ENCODE measurements around the gene IFI27L2.

The IFI27L2 gene

GRCh38 chr14:94102768-94103482, 26.5 kb downstream of the IFI27L2 start:
- no peak for TF ChIP-seq CTCF (IDR thresholded peaks at IDR 0.05; ENCODE audit: extremely low read depth, insufficient read depth, missing control alignments)
- DNase-seq (ENCODE audit: low spot score): no peak
- in situ Hi-C loops (cut with MboI; ENCODE audit: low pct_unique_long_range_greater_than_20kb, low sequenced_read_pairs, unreplicated experiment): no loop called here

- in situ Hi-C loops (cut with MboI; ENCODE audit: low pct_unique_long_range_greater_than_20kb, low sequenced_read_pairs, unreplicated experiment): no loop called here
- no peak for DNase-seq (ENCODE audit: low spot score)
- no peak for TF ChIP-seq CTCF (IDR thresholded peaks at IDR 0.05; ENCODE audit: extremely low read depth, insufficient read depth, missing control alignments)
These were observed 27.7 kb downstream of the IFI27L2 start for GRCh38 chr14:94101748-94102147.

- DNase-seq (ENCODE audit: low spot score): no peak
- in situ Hi-C loops (cut with MboI; ENCODE audit: low pct_unique_long_range_greater_than_20kb, low sequenced_read_pairs, unreplicated experiment): no loop called here
- TF ChIP-seq CTCF (IDR thresholded peaks at IDR 0.05; ENCODE audit: extremely low read depth, insufficient read depth, missing control alignments): no peak
These were observed 28.6 kb downstream of the IFI27L2 start for GRCh38 chr14:94100847-94101246.

- no peak for TF ChIP-seq CTCF (IDR thresholded peaks at IDR 0.05; ENCODE audit: extremely low read depth, insufficient read depth, missing control alignments)
- DNase-seq (ENCODE audit: low spot score): no peak
- in situ Hi-C loops (cut with MboI; ENCODE audit: low pct_unique_long_range_greater_than_20kb, low sequenced_read_pairs, unreplicated experiment): no loop called here
These were observed 30.4 kb downstream of the IFI27L2 start for GRCh38 chr14:94099006-94099405.

GRCh38 chr14:94098326-94098992, 30.9 kb downstream of the IFI27L2 start:
- no peak for DNase-seq (ENCODE audit: low spot score)
- no peak for TF ChIP-seq CTCF (IDR thresholded peaks at IDR 0.05; ENCODE audit: extremely low read depth, insufficient read depth, missing control alignments)
- in situ Hi-C loops (cut with MboI; ENCODE audit: low pct_unique_long_range_greater_than_20kb, low sequenced_read_pairs, unreplicated experiment): no loop called here

- in situ Hi-C loops (cut with MboI; ENCODE audit: low pct_unique_long_range_greater_than_20kb, low sequenced_read_pairs, unreplicated experiment): no loop called here
These were observed 32.3 kb downstream of the IFI27L2 start for GRCh38 chr14:94097091-94097490.

More at GRCh38 chr14:94097091-94097490, 32.3 kb downstream of the IFI27L2 start:
- no peak for TF ChIP-seq CTCF (IDR thresholded peaks at IDR 0.05; ENCODE audit: extremely low read depth, insufficient read depth, missing control alignments)
- DNase-seq (ENCODE audit: low spot score): no peak
